NCI-H2196 (cell line): ENCODE results near the gene JMJD6.

Experiments
- DNase-seq: peaks from one replicate; lab custom pipeline; 2025; ENCODE audit not compliant: unreplicated experiment; lab: John Stamatoyannopoulos, UW

JMJD6 gene

DNA sequence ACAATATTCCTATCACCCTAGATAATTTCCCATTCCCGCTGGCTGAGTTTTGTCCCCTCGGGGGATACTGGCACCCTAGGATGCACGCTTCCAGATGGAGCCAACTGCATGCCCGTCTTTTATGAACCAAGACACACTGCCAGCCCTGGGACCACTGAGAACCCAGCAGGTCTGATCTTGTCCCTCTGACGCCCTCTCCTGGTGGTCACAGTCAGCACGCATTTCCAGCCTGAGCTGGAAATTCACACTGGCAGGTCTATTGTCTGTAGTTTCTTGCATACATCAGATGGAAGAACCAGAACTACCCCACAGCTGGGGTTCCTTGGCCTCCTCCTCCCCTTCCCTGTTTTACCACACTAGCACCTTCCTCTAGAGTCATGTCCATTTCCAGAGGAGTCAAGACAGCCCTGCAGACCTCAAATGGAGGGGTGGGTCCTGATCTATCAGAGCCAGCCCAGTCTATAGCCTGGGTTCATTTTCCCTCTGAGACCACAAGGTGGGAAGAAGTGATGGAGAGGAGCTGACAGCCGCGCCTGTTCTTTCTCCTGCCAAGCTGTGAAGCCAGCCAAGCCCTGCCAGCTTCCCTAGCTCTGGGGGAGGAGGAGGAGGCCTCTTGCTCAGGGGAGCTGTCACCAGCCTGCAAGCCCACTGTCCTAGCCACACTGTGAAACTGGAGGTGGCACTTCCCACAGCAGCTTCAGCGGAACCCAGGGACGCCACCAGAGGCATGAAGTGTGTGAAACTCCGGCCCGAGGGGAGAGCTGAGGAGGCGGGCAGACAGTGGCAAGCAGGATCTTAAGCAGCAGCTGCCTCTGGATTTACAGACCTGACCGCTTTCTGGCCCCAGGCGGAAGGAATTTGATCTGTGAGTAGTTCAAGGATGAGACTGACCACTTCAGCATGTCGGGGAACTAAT lies 44.9 kb downstream of the JMJD6 start:
- peak; percentile 80 for DNase-seq

DNA sequence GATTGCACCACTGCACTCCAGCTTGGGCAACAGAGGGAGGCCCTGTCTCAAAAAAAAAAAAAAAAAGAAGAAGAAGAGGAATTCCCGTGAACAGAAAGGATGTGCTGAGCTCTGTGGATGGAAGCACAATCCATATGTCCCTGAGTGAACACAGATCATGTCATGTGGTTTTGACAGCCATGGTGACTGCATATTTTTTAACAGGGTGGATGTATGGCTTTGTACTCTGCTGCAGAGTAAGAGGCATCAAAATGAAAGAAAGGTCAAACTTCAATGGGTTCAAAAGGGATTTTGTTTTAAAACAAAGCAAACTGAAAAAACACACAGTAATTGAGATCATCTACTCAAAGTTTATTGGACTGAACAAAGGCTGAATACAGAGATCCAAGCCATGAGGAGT lies 47.2 kb downstream of the JMJD6 start:
- no peak for DNase-seq

DNA sequence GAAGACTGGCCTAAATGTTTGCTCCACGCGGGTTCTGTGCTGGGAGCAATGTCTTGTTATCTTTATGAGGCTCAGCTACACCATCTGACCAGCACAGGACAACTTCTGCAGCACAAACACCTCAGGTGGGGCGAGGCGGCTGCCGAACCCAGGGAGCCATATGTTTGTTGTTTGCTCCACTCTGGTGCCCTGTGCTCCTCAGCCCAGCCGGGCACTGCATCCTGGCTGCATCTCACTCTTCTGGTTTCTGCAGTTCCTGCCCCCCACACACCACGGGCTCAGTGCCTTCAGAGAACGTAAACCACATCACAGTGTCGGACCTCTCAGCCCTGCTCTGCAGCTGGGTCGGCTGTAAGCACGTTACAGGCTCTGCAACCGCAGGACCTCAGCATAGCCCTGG lies 48.1 kb downstream of the JMJD6 start:
- no peak for DNase-seq

DNA sequence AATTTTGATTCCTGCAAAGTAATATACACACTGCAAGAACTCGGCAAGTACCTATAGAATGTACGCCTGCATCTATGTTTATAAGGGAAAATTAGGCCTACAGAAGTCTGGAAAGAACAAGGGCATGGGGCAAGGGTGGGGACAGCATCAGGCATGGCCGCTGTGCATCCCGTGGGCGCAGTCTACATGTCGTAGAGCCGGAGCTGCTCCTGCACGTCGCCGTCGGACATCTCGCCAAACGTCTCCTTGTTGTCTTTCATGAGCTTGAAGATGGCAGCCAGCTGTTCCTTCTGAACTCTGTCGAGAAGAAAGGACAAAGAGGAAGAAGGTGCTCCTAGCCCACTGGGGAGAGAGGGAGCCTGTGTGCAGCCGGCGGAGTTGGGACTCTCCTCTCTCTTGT lies 49.0 kb downstream of the JMJD6 start:
- no peak for DNase-seq

DNA sequence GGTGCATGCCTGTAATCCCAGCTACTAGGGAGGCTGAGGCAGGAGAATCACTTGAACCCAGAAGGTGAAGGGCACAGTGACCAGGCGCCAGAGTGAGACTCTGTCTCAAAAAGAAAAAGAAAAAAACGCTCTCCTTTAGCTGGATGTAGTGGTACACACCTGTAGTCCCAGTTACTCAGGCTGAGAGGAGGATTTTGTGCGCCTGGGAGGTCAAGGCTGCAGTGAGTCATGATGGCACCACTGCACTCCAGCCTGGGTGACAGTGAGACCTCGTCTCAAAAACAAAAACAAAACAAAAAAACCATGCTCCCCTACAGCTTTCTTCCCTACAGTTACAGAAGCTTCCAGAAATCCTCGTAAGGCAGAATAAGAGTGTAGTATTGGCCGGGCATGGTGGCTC lies 49.8 kb downstream of the JMJD6 start:
- DNase-seq = no peak

DNA sequence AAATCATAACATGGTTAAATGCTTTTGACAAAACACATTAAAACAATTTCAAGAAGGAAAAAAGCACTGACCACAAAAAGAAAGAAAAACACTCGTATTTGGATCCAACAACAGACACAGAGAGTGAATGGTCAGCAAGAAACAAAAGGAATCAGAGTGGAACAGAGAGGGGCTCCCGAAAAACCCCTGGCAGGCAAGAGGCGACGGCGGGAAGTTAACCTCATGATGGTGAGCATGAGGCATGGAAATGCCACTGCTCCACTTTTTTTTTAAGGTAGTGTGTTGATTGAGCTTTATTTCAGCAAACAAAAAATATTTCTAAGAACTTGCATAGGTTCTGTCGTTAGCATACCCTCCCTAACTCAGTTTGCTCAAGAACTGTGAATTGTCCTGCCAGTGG lies 50.8 kb downstream of the JMJD6 start:
- no peak for DNase-seq

DNA sequence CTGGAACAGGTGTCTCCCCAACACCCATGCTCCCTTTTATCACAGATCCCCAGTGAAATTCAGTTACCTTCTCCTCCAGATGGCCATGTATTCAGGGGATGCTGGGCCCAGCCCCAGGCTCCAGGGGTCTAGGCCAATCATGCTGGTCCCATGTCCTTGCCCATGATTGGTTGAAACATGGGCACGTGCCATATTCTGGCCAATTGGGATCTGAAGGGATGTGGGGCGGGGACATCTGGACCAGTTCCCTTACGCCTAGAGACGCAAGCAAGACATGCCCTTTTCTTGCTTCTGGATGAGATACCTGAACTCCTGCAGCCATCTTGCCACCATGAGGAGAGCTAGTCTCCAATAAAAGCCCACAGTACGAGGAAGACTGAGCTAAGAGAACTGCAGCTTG lies 51.8 kb downstream of the JMJD6 start:
- no peak for DNase-seq

DNA sequence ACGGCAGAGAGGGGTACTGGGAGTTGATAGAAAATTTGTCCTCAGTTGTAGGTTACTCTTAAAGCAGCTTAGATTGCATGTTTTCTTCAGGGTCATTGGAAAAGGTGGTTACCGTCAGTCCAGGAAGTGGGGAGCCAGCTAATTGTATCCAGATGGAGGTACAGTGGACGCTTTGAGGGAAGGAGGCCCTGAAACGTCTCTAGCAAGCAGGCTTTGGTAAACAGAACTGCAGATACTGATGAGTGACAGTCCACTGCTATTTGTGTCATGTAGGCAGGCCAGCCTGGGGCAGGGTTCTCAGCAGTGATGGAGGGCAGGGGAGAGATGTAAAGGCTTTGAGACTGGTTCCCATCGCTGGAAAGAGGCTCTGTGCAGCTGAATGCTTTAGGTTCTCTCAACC lies 52.7 kb downstream of the JMJD6 start:
- no peak for DNase-seq

DNA sequence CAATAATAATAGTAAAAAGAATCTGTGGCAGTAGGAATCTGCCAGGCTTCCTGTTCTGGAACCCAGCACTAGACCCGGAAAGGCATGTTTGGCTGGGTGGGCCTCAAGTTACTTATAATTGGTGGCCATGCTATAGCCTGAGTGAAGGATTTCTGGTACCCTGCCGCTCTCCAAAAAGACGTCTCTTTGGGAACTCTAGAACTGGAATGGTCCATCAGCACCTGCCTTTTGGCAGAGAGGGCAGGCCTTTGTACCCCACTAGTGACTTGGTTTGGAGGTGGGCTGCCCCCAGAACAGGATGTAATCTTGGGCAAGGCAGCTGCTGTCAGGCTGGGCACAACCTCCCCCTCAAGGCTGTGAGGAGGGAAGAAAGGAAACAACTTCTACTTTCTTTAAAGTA lies 53.5 kb downstream of the JMJD6 start:
- no peak for DNase-seq

DNA sequence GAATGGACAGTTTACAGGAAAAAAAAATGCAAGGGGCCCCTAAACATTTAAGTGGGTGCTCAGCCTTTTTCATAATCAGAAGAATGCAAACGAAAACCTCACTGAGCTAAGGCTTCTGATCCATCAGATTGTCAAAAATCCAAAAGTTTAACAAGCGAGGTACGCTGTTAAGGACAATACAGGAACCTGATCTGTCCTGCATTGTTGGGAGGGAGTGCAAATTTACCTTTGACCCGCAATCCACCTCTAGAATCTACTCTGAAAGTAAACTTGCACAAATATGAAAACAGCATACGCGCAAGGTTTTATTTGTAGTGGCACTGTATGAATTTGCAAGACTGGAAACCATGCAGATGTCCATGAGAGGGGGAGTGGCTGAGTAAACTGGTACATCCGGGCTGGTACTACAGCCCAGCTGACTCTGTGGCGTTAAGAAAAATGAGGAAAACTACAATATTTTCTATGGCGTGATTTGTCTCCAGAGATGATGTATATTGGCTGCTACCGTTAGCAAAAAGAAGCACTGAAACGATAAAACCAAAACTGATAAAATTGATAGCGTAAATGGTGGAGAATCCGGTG lies 54.0 kb downstream of the JMJD6 start:
- no peak for DNase-seq

DNA sequence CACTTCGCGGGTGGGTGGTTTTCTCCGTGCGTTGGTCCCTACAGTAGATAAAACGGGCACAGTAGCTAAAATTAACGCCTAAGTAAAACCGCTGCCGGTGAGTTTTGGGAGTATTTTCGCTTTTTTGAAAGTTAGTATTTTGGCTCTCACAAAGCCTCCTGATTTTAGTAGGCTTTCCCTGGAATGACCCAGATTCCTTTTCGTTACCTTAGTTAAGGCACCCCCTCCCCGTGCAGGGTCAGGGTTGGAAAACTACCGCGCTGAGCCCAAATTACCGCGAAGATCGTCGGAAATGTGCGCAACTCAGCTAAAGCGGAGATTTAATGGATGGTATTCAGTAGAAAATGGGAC lies 54.5 kb downstream of the JMJD6 start:
- no peak for DNase-seq

DNA sequence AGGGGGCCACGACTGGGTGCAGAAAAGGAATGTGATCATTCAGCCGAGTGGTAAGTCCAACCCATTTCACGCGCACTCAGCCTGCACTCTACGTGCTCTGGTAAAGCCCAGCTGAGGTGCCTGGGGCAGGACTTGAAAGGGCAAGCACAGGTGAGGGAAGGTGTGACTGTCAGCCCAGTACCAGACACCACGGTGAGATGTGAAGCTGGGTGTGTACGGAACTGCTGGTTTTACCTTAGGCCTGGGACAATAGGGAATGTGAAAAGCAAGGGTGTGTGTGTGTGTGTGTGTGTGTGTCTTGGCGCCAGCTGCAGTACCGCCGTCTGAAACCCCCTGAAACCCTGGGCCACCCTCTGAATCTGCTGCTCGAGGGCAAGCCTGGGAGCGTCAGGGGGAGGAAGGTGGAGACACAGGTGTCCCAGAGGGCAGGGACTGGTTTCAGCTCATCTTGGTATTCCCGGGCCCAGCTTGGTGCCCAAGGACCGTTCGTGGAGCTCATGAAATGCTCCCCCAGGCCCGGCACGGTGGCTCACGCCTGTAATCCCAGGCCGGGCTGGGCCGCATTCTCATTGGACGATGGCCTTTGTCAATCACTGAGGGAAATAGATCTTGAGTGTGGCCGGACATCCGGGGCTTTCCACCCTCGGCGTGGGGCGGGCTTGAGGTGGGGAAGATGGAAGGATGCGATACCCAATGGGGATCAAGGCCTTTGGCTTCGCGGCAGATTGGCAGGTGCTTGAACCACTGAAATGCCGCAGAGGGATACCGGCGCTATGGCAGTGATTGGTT lies 55.1 kb downstream of the JMJD6 start:
- DNase-seq = peak; percentile 100

DNA sequence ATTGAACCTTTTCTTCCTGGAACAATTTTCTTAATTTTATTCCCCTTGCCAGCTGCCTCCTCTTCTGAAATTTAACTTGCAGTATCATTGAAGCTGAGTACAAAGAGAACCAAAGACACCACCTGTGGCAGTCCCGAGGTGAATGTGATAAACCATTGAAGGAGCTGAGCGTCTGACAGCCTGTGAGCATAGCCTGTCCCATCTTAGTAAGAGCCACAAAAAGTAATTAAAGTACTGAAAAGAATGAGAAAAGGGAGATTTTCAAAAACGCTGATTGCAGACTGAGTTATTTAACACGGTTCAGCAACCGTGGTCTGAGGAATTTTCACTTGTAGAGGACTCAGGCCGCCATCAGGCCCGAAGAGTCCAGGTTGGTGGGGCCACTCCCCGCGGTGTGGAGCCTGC lies 55.7 kb downstream of the JMJD6 start:
- DNase-seq = no peak

DNA sequence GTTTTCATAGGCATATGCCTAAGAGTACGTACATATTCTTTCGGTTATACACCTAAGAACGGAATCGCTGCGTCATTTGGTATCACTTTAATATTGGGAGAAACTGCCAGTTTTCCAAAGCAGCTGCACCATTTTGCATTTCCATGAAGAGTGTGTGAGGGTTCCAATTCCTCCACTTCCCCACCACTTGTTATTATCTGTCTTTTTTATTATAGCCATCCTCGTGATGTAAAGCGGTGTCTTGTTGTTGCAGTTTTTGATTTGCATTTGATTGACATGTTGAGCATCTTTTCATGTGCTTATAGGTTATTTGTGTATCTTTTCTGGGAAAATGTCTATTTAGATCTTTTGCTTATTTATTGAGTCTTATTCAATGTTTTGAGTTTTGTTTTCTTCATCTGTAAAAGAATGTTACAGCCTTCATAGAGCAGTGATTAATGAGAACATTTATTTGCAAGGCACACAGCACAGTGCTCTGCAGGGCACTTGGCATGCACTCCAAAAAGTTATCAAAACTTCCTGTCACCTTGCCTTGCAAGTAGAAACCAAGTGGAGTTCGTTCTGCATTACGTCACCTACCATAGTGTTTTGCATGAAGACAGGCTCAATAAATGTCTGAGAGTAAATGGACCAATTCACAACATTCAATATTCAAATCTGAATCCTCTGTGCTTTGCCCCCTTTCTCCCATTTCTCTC lies 56.2 kb downstream of the JMJD6 start:
- DNase-seq = no peak
